GM18870 (cell line): ENCODE data around the gene ZNF672.
A peak's percentile ranks its signal among the peaks of the same experiment; 100 is the strongest.

Experiments used
- ATAC-seq: cut with Tn5 transposase; IDR thresholded peaks from one replicate; pipeline ENCODE4 v1.9.1; 2021; ENCODE audit warnings: moderate library complexity; ENCODE audit not compliant: unreplicated experiment

Gene ZNF672

GRCh38 chr1:248831842-248832241 lies 6.2 kb upstream of the ZNF672 start:
- ATAC-seq: no peak

- ATAC-seq: no peak
Measured at GRCh38 chr1:248834343-248834940, 3.6 kb upstream of the ZNF672 start.

- no peak for ATAC-seq
Measured at GRCh38 chr1:248837045-248837780, 811 bp upstream of the ZNF672 start.

GRCh38 chr1:248838357-248839167 lies 538 bp downstream of the ZNF672 start:
- peak; percentile 62 for ATAC-seq

GRCh38 chr1:248839168-248839555 lies 1.1 kb downstream of the ZNF672 start:
- ATAC-seq: no peak

GRCh38 chr1:248840946-248841345 lies 2.9 kb downstream of the ZNF672 start:
- no peak for ATAC-seq

GRCh38 chr1:248841702-248842395 lies 3.8 kb downstream of the ZNF672 start:
- ATAC-seq: no peak

GRCh38 chr1:248842781-248843331 lies 4.8 kb downstream of the ZNF672 start:
- ATAC-seq: no peak

GRCh38 chr1:248843687-248844086 lies 5.7 kb downstream of the ZNF672 start:
- no peak for ATAC-seq

- ATAC-seq: no peak
Measured at GRCh38 chr1:248844526-248844925, 6.5 kb downstream of the ZNF672 start.

- no peak for ATAC-seq
Measured at GRCh38 chr1:248847181-248847955, 9.3 kb downstream of the ZNF672 start.

GRCh38 chr1:248847956-248848561 lies 10.0 kb downstream of the ZNF672 start:
- ATAC-seq: no peak

- no peak for ATAC-seq
Measured at GRCh38 chr1:248848602-248849001, 10.6 kb downstream of the ZNF672 start.

- ATAC-seq: no peak
Measured at GRCh38 chr1:248849152-248849551, 11.1 kb downstream of the ZNF672 start.

- no peak for ATAC-seq
Measured at GRCh38 chr1:248849637-248850036, 11.6 kb downstream of the ZNF672 start.

- no peak for ATAC-seq
Measured at GRCh38 chr1:248850124-248850523, 12.1 kb downstream of the ZNF672 start.

GRCh38 chr1:248850536-248851251 lies 12.7 kb downstream of the ZNF672 start:
- ATAC-seq: no peak

- ATAC-seq: no peak
Measured at GRCh38 chr1:248851390-248851789, 13.4 kb downstream of the ZNF672 start.
